Measurements from ENCODE around the gene ASAP2.

The ASAP2 gene

DNA sequence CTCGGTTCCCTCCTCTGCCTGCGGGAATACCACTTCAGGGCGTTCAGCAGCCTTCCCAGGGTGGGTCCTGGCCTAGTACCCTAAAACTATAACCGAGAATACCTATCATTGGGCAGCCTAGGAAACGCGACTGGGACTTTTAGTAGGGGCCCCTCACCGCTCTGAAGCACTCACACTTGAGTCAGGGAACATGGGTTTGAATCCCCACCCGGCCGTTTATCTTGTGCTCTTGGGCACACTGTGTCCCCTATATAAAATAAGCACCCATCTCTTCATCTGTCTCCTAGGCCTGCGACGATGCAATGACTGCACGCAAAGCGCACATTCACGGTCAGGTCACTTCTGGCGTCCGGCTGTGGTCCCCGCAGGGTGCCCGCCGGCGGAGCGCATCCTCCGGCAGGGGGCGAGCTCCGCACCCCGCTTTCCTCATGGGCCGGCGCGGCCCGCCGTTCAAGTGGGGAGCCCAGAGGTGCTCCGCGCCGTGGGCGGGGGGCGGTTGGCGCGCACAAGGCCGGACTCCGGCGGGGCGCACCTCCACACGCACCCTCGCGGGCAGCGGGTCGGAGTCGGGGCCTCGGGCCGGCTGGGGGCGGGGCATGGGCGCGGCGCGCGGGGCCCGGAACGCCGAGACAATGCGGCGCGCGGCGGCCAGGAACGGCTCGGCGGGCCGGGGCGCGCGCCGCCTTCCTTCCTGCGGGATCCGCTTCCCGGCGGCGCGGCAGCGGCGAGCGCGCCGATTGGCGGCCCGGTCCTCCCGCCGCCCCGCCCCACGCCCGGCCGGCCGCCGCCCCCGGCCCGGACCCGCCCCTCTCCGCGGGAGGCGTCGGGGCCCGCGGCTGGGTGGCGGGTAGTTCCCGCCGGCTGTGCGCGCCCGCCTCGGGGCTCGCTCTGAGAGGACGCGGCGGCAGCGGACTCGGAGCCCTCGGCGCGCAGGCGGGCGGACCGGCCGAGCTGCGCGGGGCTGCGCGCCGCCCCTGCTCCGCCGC, at the start of gene ASAP2:
TSS of gene ASAP2 (plus strand) at position 850 of the 986 bp plus-strand sequence. CDS start 293 bp downstream, outside the sequence.
- peak; percentile 28 to 35 for DNase-seq

DNA sequence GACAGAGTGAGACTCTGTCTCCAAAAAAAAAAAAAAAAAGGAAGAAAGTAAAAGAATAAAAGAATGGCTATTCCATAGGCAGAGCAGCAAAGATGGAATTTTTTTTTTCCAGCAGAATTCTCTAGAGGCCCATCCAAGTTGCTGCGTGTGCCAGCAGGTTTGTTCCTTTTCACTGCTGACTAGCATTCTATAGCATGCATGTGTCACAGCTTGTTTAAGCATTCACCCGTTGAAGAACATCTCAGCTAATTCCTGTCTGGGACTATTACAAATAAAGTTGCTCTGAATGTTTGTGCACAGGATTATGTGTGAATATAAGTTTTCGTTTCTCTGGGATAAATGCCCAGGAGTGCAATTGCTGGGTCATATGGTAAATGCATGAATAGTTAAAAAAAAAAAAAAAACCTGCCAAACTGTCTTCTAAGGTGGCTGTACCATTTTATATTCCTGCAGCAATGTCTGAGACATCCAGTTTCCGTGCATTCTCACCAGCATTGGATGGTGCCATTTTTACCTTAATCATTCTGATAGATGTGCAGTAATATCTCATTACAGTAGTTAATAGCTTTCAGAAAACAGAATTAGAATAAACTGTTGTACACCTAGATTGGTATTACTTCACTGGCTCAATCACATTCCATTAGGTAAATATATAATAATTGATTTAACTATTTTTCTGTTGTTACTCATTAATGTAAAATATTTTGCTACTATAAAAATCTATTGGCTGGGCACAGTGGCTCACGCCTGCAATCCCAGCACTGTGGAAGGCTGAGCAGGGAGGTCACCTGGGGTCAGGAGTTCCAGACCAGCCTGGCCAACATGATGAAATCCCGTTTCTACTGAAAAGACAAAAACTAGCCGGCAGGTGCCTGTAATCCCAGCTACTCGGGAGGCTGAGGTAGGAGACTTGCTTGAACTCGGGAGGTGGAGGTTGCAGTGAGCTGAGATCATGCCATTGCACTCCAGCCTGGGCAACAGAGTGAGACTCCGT, 47.5 kb upstream of the ASAP2 start:
- no peak for DNase-seq

DNA sequence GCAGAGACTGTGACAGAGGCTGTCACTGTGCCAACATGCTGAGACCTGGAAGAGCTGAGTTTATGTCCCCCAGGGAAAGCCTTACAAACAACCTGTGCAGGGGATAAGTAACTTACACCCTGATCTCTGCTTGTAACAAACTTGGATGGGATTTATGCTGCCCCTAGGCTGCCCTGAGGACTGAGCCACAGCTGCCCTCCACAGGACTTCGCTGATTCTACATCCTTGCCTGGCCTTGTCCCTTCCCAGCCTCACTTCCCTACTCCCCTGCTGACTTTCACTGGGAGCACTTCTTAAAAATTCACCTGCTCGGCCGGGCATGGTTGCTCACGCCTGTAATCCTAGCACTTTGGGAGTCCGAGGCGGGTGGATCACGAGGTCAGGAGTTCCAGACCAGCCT, 45.9 kb upstream of the ASAP2 start:
- no peak for DNase-seq

DNA sequence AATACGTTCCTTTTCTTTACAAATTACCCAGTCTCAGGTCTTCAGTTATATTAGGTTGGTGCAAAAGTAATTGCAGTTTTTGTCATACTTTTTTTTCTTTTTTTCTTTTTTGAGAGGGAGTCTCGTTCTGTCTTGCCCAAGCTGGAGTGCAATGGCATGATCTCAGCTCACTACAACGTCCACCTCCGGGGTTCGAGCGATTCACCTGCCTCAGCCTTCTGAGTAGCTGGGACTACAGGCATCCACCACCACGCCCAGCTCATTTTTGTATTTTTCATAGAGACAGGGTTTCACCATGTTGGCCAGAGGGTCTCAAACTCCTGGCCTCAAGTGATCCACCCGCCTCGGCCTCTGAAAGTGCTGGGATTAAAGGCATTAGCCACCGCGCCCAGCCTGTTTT, 43.8 kb upstream of the ASAP2 start:
- DNase-seq, result no peak

DNA sequence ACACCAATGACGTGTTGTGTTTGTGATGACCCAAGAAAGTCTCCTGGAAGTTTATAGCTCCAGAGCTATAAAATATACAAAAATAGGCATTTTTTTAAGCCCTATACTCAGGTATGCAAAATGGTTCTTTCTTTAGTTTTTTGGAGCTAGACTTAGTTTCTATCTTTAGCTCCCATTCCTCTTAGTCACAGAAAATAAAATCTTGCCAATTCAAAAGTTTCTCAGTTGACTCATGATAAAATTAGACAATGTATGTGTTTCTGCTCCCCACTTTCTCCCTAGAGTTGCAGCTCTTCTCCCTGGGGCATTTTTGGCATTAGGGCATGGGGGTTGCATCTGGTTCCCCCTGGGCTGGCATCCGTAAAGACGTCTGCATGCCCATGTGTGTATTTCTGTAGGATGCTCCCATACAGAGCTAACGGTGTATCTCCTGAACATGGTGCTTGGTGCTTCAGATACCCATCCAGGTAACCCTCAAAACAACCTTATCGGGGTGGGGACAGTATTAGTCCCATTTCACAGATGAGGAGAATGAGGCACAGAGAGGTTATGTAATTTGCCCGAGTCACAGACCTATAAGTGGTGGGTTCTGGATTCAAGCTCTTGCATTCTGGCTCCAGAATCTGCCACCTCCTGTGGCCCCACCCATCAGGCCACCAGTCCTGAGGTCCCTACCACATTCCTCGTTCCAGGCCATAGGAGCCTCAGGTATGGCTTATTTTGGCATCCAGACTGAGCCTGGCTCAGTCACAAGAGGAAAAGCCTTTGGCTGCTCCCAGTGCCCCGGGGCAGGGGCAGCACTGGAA, 43.1 kb upstream of the ASAP2 start:
- DNase-seq, result no peak

DNA sequence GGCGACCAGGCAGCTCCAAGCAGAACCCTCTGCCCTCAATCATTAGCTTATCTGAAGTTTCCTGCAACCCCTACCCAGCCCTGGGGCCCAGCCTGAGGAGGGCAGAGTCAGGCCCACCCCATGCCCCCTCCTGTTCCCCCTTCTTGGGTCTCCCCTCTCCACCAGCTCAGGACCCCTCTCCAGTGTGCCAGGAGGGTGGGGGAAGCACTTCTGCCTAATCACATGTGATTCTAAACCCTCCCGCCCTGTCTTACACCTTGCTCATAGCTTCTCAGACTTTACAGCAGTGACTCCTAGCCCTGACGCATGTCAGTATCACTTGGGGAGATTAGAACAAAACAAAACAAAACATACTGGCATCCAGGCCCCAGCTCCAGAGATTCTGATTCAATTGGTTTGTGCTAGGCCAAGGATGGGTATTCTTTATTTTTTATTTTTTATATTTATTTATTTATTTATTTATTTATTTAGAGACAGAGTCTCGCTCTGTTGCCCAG, 42.5 kb upstream of the ASAP2 start:
- DNase-seq, result no peak

DNA sequence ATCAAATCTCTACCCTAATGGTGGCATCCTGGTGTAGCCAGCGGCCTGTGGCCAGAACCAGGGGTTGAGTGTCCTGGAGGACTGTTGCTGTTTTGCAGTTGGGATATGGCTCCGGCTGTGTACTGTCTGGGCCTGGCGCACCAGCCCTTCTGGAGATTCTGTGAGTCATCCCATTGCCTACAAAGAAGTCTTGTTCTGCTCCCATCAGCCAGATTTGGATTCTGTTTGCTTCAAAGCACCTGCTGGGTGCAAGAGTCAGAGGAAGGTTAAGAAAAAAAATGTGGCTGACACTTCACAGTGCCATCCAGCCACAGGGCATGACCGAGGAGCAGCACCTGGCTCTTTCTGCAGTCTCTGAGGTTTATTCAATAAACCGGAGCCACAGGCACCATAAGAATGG, 41.0 kb upstream of the ASAP2 start:
- no peak for DNase-seq

DNA sequence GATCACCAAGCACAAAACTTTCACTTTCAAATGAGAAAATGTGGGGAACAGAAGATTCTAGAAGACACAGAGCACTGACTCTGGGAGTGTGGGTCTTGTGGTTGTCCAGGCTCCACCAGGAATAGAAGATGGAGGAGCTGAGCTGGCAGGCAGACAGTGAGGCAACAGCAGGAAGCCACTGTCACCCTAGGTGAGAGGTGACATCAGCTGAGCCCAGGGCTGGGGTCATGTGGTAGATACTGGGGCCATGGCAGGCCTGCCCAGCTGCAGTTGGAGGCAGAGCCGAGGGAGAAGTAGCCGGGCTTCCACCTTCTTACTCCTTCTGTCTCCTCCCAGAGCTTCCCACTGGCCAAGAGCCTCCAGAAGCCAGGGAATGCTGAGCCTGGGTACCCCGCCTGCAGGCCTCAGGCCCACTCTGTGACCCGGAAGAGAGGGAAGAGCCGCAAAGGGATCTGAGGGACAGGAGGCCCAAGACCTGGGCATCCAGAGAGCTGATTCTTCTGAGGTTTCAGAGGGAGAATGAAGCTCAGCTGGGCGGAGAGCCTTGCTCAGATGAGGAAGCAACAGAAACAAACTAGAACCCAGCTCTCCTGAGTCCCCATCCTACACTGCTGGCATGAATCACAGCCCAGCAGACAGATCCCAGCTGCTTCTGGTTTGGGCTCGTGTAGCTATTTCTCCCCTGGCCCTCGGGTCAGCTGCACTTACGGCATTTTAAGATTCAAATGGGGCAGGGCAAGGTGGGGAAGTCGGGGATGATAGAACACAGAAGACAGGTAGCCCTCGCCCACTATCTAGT, 39.8 kb upstream of the ASAP2 start:
- DNase-seq, result no peak

DNA sequence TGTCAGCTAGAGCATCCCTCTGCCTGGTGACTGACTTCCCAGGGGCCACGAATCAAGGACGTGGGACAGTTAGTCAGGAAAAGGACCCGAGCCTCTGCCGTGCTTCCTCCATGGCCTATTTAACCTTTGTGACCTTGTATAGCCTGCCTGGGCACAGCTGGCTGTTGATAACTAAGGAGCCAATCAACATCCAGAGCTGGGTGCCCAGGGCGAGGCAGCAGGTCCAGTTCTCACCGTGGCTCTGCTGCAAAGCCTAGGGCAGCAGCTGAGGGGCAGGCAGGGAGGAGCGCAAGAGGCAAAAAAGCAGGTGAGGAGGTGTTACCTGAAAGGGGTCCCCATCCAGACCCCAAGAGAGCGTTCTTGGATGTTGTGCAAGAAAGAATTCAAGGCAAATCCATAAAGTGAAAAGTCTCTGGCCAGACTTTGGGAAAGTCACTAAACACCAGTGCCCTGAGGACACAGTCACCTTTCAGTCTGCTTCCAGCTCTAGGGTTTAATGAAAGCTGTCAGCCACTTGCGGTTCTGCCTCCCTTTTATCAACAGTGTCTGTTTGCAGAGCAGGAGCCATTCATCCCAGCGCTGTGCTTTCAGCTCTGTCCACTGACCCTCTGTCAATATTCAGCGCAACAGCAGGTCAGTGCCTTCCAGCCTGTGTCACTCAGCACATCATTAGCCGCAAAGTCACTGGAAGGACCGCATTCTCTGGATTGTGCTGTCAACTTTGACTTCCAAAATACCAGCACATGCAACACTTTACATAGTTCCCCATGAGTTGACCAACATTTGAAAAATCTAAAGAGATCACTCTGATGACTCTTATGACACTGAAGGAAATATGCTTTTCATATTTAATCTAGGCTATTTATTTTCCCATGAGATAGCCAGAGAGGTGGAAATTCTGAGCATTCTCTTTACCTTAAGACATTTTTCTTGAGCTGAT, 38.6 kb upstream of the ASAP2 start:
- DNase-seq, result no peak

DNA sequence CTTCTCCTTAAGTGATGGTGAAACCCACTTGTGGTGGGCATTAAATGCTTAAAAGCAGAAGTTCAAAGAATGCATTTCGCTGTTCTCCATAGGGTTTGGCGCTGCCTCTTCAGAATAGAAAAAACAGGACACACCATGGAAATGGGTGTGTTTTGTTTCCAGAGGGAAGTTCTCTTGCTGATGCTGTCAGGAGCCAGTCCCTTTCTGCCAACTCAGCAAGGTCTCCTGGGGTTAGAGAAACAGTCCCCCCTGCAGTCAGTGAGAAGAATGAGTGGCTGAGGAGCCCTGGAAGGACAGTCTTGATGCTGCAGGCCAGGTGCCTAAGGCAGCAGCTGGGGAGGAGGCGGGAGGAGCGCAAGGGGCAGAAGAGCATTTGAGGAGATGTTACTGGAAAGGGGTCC, 37.8 kb upstream of the ASAP2 start:
- DNase-seq, result peak; percentile 3 to 12

DNA sequence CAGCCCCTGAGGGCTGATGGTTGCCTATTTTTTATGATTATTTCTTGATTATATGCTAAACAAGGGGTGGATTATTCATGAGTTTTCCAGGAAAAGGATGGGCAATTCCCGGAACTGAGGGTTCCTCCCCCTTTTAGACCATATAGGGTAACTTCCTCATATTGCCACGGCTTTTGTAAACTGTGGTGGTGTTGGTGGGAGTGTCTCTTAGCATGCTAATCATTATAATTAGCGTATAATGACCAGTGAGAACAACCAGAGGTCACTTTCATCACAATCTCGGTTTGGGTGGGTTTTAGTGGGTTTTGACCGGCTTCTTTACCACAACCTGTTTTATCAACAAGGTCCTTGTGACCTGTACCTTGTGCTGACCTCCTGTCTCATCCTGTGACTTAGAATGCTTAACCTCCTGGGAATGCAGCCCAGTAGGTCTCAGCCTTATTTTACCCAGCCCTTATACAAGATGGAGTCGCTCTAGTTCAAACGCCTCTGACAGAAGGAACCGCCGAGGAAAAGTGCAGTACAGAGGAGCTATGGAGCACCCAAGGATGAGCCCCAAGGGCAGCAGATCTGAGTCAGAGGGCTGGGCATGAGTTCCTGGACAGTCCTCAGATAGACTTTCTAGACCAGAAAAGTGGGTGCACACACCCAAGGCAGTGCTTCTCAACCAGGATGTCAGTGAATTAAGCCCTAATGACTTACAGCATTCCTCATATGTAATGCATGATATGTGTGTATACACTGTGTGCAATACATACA, 37.1 kb upstream of the ASAP2 start:
- DNase-seq, result peak; percentile 36 to 55

DNA sequence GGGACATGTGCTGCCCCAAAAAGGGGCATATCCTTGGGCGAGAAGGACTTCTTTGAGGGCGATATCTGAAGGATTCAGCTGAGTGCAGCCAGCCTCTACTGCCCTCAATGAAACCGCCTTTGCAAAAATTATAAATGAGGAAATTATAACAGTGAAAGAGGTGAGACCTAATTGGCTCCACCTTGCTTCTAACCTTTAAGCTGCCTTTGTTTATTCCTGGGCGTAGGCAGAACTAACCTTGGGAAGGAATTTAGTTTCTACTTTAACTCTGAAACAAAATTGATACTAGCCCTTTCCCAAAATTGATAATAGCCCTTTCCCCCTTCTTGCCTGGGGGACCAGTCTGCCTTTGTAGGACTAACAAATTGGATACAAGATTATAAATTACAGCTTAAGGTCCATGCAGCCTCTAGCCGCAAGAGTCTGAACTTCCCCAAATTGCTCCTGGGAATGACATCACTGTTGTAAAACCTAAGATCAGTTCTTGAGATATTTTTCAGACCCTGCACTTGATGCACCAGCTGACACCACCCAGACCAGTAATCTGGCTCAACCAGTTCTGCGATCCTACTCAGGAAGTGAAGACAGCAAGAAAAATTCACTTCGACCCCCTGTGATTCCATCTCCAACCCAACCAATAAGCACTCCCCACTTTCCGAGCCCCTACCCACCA, 36.0 kb upstream of the ASAP2 start:
- no peak for DNase-seq

DNA sequence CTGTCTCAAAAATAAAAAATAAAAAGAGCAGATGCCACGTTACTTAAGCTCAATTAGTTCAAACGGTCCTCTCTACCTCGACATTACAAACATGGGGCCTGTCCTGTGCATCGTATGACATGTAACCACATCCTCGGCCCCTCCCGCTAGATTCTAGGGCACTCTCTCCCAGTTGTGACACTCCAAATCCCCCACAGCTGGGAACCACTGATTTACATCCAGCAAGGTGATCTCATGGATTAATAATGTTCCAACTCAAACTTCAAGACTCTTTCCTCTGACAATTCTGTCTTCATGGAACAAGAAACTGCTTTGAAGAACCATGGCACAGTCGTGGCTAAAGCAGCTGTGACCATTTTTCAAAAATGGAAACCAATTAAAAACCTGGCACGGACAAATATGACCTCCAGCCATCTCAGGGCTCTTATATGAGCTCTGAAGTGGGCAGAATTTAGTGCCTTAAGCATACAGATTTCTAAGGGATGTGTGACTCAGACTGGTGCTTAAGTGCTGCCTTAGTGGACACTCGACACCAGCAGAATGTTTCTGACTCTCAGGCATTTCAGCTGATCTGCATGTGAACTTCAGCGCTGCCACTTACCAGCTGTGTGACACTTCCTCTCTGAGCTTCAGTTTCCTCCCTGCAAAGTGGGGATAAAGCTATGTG, 31.7 kb upstream of the ASAP2 start:
- no peak for DNase-seq

DNA sequence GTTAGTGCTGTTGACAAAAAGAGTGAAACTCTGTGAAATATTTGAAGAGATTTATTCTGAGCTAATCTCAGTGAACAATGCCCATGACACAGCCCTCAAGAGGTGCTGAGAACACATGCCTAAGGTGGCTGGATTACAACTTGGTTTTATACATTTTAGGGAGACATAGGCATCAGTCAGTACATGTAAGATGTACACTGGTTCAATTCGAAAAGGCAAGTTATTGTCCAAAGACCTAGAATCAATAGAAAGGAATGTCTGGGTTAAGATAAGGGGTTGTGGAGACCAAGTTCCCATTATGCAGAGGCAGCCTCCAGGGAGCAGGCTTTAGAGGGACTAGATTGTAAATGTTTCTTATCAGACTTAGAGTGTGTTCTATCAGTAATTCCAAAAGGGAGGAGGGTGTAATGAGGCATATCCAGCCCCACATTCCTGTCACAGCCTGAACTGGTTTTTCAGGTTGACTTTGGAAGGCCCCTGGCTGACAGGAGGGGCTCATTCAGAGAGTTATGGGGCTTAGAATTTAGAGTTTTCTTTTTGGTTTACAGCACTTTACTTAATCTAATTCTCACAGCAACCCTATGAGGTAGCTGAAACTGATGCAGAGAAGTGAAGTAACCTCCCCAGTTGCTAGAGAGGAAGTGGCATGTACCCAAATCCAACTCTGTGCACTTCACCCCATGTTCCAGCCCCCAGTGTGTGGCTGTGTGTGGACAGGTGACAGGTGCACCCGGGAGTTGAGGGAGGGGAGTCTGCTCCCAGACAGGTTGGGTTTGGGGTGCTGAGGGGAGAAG, 28.3 kb upstream of the ASAP2 start:
- DNase-seq, result no peak

DNA sequence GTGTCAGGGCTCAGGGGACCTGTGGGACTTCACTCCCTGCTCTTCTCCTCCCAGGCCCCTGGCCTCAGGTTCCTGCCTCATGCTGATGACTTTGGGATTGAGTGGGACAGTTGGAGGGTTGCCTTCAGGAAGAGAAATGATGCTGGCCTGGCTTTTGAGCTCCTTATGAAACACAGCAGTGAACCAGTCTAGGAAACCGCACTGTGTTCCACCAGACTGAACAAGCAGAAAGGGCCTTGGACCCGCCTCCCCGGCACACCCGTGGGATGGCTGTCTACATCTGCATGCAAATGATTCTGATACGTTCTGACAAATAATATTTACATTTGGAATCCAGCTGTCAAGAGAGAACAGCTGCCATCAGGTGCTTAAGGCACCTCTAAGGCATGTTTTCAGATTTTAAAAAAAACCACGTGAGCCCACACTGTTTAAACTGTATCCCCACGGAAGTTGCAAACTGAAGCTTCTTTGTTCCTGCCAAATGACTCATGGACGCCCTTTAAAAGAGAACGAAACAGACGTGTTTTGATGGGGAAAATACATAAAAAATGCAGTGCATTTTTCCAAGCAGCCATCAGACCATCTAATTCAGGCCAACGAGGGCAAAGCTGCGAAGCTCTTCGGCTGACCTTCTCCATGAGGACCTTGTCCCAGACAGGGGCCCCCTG, 27.6 kb upstream of the ASAP2 start:
- DNase-seq, result no peak

DNA sequence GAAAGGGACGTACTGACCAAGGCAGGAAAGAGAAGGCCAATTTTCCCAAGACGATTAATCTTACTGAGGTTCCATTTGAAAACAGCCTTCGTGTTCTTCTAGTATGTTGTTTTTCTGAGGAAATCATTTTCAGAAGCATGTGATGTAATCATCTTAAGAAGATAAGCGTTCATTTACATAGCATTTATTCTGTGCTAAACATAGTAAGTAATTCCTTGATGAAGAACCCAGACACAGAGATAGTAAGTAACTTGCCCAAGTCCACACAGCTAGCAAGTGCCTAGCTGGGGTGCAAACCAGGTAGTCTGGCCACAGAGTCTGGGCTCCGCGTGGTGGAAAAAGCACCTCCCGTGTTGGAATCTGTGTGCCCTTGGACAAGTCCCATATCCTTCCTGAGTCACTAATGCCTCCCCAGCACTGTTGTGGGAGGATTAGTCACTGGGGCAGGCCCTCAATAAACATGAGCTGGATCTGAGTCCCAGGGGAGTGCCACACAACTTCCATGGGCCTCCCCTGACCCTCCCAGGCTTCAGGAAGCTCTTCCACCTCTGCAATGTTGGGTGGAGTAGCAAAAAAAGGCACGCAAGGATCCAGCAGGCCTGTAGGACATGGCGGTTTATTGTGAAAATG, 26.9 kb upstream of the ASAP2 start:
- no peak for DNase-seq
